HCT116 (cell line): ENCODE measurements around the gene TTC5. TPM values are rescaled to one million over a fixed set of nuclear protein-coding genes. Genes with fewer than 3 reads are reported as not detected.

ENCODE experiments used
- ATAC-seq: fragments of 200-7000 bp; cut with Tn5 transposase; 2 replicates; pipeline ENCODE4 v1.9.1; 2020; ENCODE audit warnings: mild to moderate bottlenecking, moderate library complexity
- BruUV-seq: library from RNA; stranded (reverse); fragments of 400-500 nt; replicated peaks from 2 replicates; lab custom pipeline; 2021; lab: Mats Ljungman, UMichigan
- CTCF ChIA-PET: fragments of 300-600 bp; sonication (Branson Sonifier 250); formaldehyde crosslinking; loops from one replicate; lab custom pipeline; 2021; ENCODE audit warnings: antibody characterized with exemption; lab: Charles Lee
- POLR2A ChIA-PET: fragments of 300-600, 350-600 bp; sonication (Branson Sonifier 250); formaldehyde crosslinking; loops from one replicate; lab custom pipeline; 2021; ENCODE audit warnings: antibody characterized with exemption; lab: Charles Lee
- RAD21 ChIA-PET, 2 experiments: fragments of 300-600 bp; sonication (Branson Sonifier 250); formaldehyde crosslinking; loops; one replicate each; lab custom pipeline; 2023; ENCODE audit warnings: low total read pairs in 2 of 2; ENCODE audit not compliant: uncharacterized antibody in 2 of 2, unreplicated experiment in 2 of 2, low non-redundant PET in 1 of 2; lab: Charles Lee
- DNase-seq: peaks from one replicate; pipeline ENCODE4 v3.0.0-alpha.2; 2010; ENCODE audit warnings: low read depth, low spot score
- H2AFZ ChIP-seq: fragments of 200-600 bp; shearing (Covaris generic), sonication (generic); 2 replicates; pipeline ENCODE4 v1.6.1; 2017; ENCODE audit warnings: low read depth, mixed run types, mixed read lengths, antibody characterized with exemption, low read length; ENCODE audit not compliant: poor library complexity, severe bottlenecking
- H3K27ac ChIP-seq: 2 replicates; pipeline ENCODE4 v1.5.1; 2012; ENCODE audit warnings: low read depth, low read length
- H3K27me3 ChIP-seq: fragments of 200-600 bp; sonication (generic); 2 replicates; pipeline ENCODE4 v1.6.1; 2016; ENCODE audit warnings: mixed run types, low read length, mixed read lengths; ENCODE audit not compliant: insufficient read depth
- H3K36me3 ChIP-seq, 2 experiments: fragments of 200-500 bp in 1 of 2; fragments of 200-600 bp in 1 of 2; sonication (Bioruptor generic) in 1 of 2; sonication (generic) in 1 of 2; 2 replicates each; pipeline versions ENCODE4 v1.5.1 to v1.6.1; 2014 to 2016; ENCODE audit warnings: low read length in 2 of 2, inconsistent platforms in 1 of 2, mixed read lengths in 1 of 2, mixed run types in 1 of 2; ENCODE audit not compliant: insufficient read depth in 2 of 2, control insufficient read depth in 1 of 2
- H3K4me1 ChIP-seq, 2 experiments: fragments of 200-600 bp in 1 of 2; sonication (generic) in 1 of 2; 2 replicates each; pipeline versions ENCODE4 v1.5.1 to v1.6.1; 2012 to 2017; ENCODE audit warnings: low read length in 2 of 2, inconsistent platforms in 1 of 2, mild to moderate bottlenecking in 1 of 2, mixed read lengths in 1 of 2, mixed run types in 1 of 2, moderate library complexity in 1 of 2; ENCODE audit not compliant: insufficient read depth in 2 of 2, control insufficient read depth in 1 of 2
- H3K4me2 ChIP-seq: fragments of 200-600 bp; sonication (generic); 2 replicates; pipeline ENCODE4 v1.6.1; 2017; ENCODE audit warnings: mixed run types, low read length, mixed read lengths
- H3K4me3 ChIP-seq, 2 experiments: fragments of 200-600 bp in 1 of 2; sonication (generic) in 1 of 2; replicated peaks in 1 of 2; 2 replicates each; pipeline ENCODE4 v1.5.1; 2011 to 2016; ENCODE audit warnings: low read length in 2 of 2, control low read depth in 1 of 2, low read depth in 1 of 2, mild to moderate bottlenecking in 1 of 2, mixed read lengths in 1 of 2, mixed run types in 1 of 2
- H3K79me2 ChIP-seq: fragments of 200-600 bp; sonication (generic); 2 replicates; pipeline ENCODE4 v1.6.1; 2017; ENCODE audit warnings: mild to moderate bottlenecking, mixed run types, low read length, moderate library complexity, mixed read lengths; ENCODE audit not compliant: insufficient read depth
- H3K9ac ChIP-seq: fragments of 200-600 bp; sonication (generic); 2 replicates; pipeline ENCODE4 v1.6.1; 2016; ENCODE audit warnings: low read length, mixed read lengths
- H3K9me2 ChIP-seq: fragments of 200-600 bp; sonication (generic), shearing (Covaris generic); 2 replicates; pipeline ENCODE4 v1.6.1; 2017; ENCODE audit warnings: mixed run types, mild to moderate bottlenecking, moderate library complexity; ENCODE audit not compliant: insufficient read depth
- H3K9me3 ChIP-seq, 2 experiments: fragments of 200-500 bp in 1 of 2; fragments of 200-600 bp in 1 of 2; sonication (Bioruptor generic) in 1 of 2; sonication (generic) in 1 of 2; 2 replicates each; pipeline ENCODE4 v1.6.1; 2014 to 2017; ENCODE audit warnings: low read length in 2 of 2, mixed read lengths in 2 of 2, inconsistent platforms in 1 of 2, low read depth in 1 of 2, mild to moderate bottlenecking in 1 of 2, mixed run types in 1 of 2, moderate library complexity in 1 of 2; ENCODE audit not compliant: control insufficient read depth in 1 of 2, insufficient read depth in 1 of 2
- H4K20me1 ChIP-seq: fragments of 200-600 bp; sonication (generic), shearing (Covaris generic); 2 replicates; pipeline ENCODE4 v1.6.1; 2017; ENCODE audit warnings: mixed run types, mild to moderate bottlenecking, moderate library complexity; ENCODE audit not compliant: insufficient read depth
- CBX3 ChIP-seq: IDR thresholded peaks from 2 replicates; pipeline ENCODE4 v1.6.1; 2012; ENCODE audit warnings: low read depth
- EGR1 ChIP-seq: IDR thresholded peaks from 2 replicates; pipeline ENCODE4 v1.6.1; 2012; ENCODE audit warnings: low read depth
- EZH2 ChIP-seq: fragments of 200-600 bp; sonication (generic); IDR thresholded peaks from 2 replicates; pipeline ENCODE4 v1.6.1; 2017; ENCODE audit warnings: antibody characterized with exemption, mixed run types
- RAD21 ChIP-seq: IDR thresholded peaks from 2 replicates; pipeline ENCODE4 v1.6.1; 2012; ENCODE audit warnings: low read depth, mild to moderate bottlenecking
- SIN3A ChIP-seq: IDR thresholded peaks from 2 replicates; pipeline ENCODE4 v1.6.1; 2012; ENCODE audit warnings: low read depth
- SRF ChIP-seq: IDR thresholded peaks from 2 replicates; pipeline ENCODE4 v1.6.1; 2012; ENCODE audit warnings: low read depth
- TCF7L2 ChIP-seq: IDR thresholded peaks from 2 replicates; pipeline ENCODE4 v1.7.0; 2011; ENCODE audit warnings: borderline replicate concordance, inconsistent platforms; ENCODE audit not compliant: insufficient read depth, insufficient read length; ENCODE audit errors: extremely low read depth
- ZNF274 ChIP-seq: fragments of 200-500 bp; sonication (Bioruptor generic); IDR thresholded peaks from 2 replicates; pipeline ENCODE4 v1.6.1; 2014; ENCODE audit warnings: mild to moderate bottlenecking, low read depth, low read length, inconsistent platforms
- intact Hi-C: fragments of 100-400 bp; cut with micrococcal nuclease; formaldehyde crosslinking; loops from 2 replicates; pipeline ENCODE4 v1.10.0; 2022
- total RNA-seq: library from RNA; stranded (reverse); gene quantifications from one replicate; pipeline ENCODE4 v1.2.1, GENCODE V29; 2021; ENCODE audit not compliant: unreplicated experiment
- TF ChIP-seq, protein P1 (sequence below): IDR thresholded peaks from 2 replicates; pipeline ENCODE4 v1.6.1; 2012; ENCODE audit warnings: low read depth
- TF ChIP-seq, protein P2 (sequence below), 3 experiments: fragments of 200-600 bp in 1 of 3; sonication (generic) in 1 of 3; IDR thresholded peaks in 2 of 3; conservative IDR thresholded peaks in 1 of 3; 2 replicates each; pipeline ENCODE4 v1.5.1; 2012 to 2017; ENCODE audit warnings: low read depth in 2 of 3, low read length in 2 of 3, antibody characterized with exemption in 1 of 3, borderline replicate concordance in 1 of 3, control low read depth in 1 of 3, mild to moderate bottlenecking in 1 of 3, mixed read lengths in 1 of 3, mixed run types in 1 of 3, moderate library complexity in 1 of 3; ENCODE audit not compliant: insufficient read depth in 1 of 3
- TF ChIP-seq, protein P3 (sequence below): IDR thresholded peaks from 2 replicates; pipeline ENCODE4 v1.6.1; 2012
- TF ChIP-seq, protein P4 (sequence below): IDR thresholded peaks from 2 replicates; pipeline ENCODE4 v1.6.1; 2011; ENCODE audit warnings: mild to moderate bottlenecking, low read length, moderate library complexity; ENCODE audit not compliant: insufficient replicate concordance; ENCODE audit errors: extremely low read depth

TTC5 gene
- total RNA-seq, 1 experiment from 2014 or later, result 23.3 TPM

DNA sequence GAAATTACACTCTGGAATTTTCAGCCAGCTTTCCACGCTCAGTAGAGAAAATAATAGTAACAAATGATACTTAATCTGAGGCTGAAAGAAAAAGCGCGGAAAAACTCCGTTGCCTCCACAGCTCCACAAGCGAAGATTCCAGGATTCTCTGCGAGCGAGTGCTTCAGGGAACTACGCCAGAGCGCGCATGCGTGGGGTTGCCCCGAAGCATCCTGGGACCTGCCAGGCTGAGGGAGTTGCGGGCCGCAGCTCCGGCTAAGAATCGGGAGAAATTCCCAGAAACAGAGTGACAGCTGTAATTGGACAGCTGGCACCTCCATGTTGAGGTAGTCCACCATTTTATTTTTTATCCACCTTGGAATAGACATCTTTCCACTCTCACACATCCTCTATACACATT is 12.0 kb upstream of the TTC5 start:
- POLR2A ChIA-PET, result no interaction called here

More for the DNA sequence above, 12.0 kb upstream of the TTC5 start:
- Histone ChIP-seq H4K20me1 (peaks cover 18% of the 10 kb centered on the region), H3K9me2 (no peaks in the 10 kb centered on the region), H3K4me1 (no peaks in the 10 kb centered on the region), H3K79me2 (peaks cover 94% of the 10 kb centered on the region), H3K4me2 (no peak overlapping the region), H2AFZ (no peak overlapping the region), H3K4me3 (no peak overlapping the region), H3K27ac (no peak overlapping the region), H3K9ac (no peak overlapping the region), H3K9me3 (no peaks in the 10 kb centered on the region), H3K36me3 (peaks cover 63 to 72% of the 10 kb centered on the region in 2 experiments)
- no peak for DNase-seq
- RAD21 ChIA-PET, result no interaction called here
- BruUV-seq, result no TSS peak
- intact Hi-C loops, result no loop called here
- ATAC-seq, result 0 out of 2 replicates have a peak, but pooled peaks have one; percentile 30
- no peak for TF ChIP-seq CBX3
- no peak for TF ChIP-seq SRF
- no peak for TF ChIP-seq EZH2
- TF ChIP-seq, protein P1, sequence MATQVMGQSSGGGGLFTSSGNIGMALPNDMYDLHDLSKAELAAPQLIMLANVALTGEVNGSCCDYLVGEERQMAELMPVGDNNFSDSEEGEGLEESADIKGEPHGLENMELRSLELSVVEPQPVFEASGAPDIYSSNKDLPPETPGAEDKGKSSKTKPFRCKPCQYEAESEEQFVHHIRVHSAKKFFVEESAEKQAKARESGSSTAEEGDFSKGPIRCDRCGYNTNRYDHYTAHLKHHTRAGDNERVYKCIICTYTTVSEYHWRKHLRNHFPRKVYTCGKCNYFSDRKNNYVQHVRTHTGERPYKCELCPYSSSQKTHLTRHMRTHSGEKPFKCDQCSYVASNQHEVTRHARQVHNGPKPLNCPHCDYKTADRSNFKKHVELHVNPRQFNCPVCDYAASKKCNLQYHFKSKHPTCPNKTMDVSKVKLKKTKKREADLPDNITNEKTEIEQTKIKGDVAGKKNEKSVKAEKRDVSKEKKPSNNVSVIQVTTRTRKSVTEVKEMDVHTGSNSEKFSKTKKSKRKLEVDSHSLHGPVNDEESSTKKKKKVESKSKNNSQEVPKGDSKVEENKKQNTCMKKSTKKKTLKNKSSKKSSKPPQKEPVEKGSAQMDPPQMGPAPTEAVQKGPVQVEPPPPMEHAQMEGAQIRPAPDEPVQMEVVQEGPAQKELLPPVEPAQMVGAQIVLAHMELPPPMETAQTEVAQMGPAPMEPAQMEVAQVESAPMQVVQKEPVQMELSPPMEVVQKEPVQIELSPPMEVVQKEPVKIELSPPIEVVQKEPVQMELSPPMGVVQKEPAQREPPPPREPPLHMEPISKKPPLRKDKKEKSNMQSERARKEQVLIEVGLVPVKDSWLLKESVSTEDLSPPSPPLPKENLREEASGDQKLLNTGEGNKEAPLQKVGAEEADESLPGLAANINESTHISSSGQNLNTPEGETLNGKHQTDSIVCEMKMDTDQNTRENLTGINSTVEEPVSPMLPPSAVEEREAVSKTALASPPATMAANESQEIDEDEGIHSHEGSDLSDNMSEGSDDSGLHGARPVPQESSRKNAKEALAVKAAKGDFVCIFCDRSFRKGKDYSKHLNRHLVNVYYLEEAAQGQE, result no peak
- TF ChIP-seq EGR1, result no peak
- TF ChIP-seq, protein P2, sequence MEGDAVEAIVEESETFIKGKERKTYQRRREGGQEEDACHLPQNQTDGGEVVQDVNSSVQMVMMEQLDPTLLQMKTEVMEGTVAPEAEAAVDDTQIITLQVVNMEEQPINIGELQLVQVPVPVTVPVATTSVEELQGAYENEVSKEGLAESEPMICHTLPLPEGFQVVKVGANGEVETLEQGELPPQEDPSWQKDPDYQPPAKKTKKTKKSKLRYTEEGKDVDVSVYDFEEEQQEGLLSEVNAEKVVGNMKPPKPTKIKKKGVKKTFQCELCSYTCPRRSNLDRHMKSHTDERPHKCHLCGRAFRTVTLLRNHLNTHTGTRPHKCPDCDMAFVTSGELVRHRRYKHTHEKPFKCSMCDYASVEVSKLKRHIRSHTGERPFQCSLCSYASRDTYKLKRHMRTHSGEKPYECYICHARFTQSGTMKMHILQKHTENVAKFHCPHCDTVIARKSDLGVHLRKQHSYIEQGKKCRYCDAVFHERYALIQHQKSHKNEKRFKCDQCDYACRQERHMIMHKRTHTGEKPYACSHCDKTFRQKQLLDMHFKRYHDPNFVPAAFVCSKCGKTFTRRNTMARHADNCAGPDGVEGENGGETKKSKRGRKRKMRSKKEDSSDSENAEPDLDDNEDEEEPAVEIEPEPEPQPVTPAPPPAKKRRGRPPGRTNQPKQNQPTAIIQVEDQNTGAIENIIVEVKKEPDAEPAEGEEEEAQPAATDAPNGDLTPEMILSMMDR (IDR thresholded peaks at IDR 0.05 in 2 of 3, conservative IDR thresholded peaks at IDR 0.05 in 1 of 3; ENCODE audit: borderline replicate concordance in 1 of 3, insufficient read depth in 1 of 3, low read depth in 2 of 3, low read length in 2 of 3), result no peak
- no peak for TF ChIP-seq RAD21
- TF ChIP-seq SIN3A, result no peak
- no peak for TF ChIP-seq ZNF274
- TF ChIP-seq, protein P3, sequence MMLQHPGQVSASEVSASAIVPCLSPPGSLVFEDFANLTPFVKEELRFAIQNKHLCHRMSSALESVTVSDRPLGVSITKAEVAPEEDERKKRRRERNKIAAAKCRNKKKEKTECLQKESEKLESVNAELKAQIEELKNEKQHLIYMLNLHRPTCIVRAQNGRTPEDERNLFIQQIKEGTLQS, result no peak
- TF ChIP-seq TCF7L2, result no peak
- TF ChIP-seq, protein P4, sequence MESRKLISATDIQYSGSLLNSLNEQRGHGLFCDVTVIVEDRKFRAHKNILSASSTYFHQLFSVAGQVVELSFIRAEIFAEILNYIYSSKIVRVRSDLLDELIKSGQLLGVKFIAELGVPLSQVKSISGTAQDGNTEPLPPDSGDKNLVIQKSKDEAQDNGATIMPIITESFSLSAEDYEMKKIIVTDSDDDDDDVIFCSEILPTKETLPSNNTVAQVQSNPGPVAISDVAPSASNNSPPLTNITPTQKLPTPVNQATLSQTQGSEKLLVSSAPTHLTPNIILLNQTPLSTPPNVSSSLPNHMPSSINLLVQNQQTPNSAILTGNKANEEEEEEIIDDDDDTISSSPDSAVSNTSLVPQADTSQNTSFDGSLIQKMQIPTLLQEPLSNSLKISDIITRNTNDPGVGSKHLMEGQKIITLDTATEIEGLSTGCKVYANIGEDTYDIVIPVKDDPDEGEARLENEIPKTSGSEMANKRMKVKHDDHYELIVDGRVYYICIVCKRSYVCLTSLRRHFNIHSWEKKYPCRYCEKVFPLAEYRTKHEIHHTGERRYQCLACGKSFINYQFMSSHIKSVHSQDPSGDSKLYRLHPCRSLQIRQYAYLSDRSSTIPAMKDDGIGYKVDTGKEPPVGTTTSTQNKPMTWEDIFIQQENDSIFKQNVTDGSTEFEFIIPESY, result no peak
- TF ChIP-seq, all 23 proteins: peak for 0
- no peaks in the 10 kb centered on the region for H3K27me3 ChIP-seq
- CTCF ChIA-PET, result interaction anchor here (1.1 to 1.2 kb wide), 2 partner anchors 11 to 25 kb away, joined by 3 read pairs; no protein-coding TSS in a partner anchor
